GM12878 (cell line): ENCODE results near the gene NASP. TPM values are rescaled to one million over a fixed set of nuclear protein-coding genes. Genes with fewer than 3 reads are reported as not detected.
A peak's percentile ranks its signal among the peaks of the same experiment; 100 is the strongest.

ENCODE experiments used
- ATAC-seq: fragments of 200-7000 bp; cut with Tn5 transposase; 3 replicates; pipeline ENCODE4 v1.9.1; 2020; ENCODE audit warnings: mild to moderate bottlenecking, moderate library complexity
- BruUV-seq: library from RNA; stranded (reverse); fragments of 400-500 nt; replicated peaks from 2 replicates; lab custom pipeline; 2021; lab: Mats Ljungman, UMichigan
- CTCF ChIA-PET: fragments of 300-600 bp; sonication (Branson Sonifier 250); formaldehyde crosslinking; extraction: SDS; loops from one replicate; lab custom pipeline; 2021; ENCODE audit warnings: inconsistent platforms; lab: Yijun Ruan, JAX
- POLR2A ChIA-PET: fragments of 350-600 bp; formaldehyde crosslinking; extraction: SDS; loops from one replicate; lab custom pipeline; 2021; ENCODE audit warnings: inconsistent platforms; lab: Charles Lee
- RAD21 ChIA-PET: fragments of 300-600 bp; sonication (Branson Sonifier 250); formaldehyde crosslinking; loops from one replicate; lab custom pipeline; 2023; ENCODE audit warnings: antibody characterized with exemption; ENCODE audit not compliant: unreplicated experiment; lab: Charles Lee
- SMC1A ChIA-PET: fragments of 300-600 bp; sonication (Branson Sonifier 250); formaldehyde crosslinking; loops from one replicate; lab custom pipeline; 2023; ENCODE audit not compliant: unreplicated experiment, uncharacterized antibody; lab: Charles Lee
- DNase-seq: peaks from one replicate; pipeline ENCODE4 v3.0.0-alpha.2; 2011; ENCODE audit warnings: low read depth, low spot score
- FAIRE-seq: peaks from 3 replicates; lab custom pipeline; 2011; peaks lifted over from hg19 to GRCh38; lab: Jason Lieb, UNC
- H2AFZ ChIP-seq: 2 replicates; pipeline ENCODE4 v1.6.0; 2011; ENCODE audit warnings: low read depth, low read length, control low read depth; ENCODE audit not compliant: control insufficient read depth
- H3K27ac ChIP-seq: 2 replicates; pipeline ENCODE4 v1.5.1; 2011; ENCODE audit warnings: control low read depth; ENCODE audit not compliant: control insufficient read depth, insufficient read depth
- H3K27me3 ChIP-seq, 2 experiments: replicated peaks in 1 of 2; 2 replicates each; pipeline versions ENCODE4 v1.6.0 to v1.6.1; 2011; ENCODE audit warnings: low read length in 1 of 2; ENCODE audit not compliant: control insufficient read depth in 2 of 2, insufficient read depth in 2 of 2
- H3K36me3 ChIP-seq, 2 experiments: 2 replicates each; pipeline ENCODE4 v1.5.1; 2011; ENCODE audit warnings: low read length in 1 of 2; ENCODE audit not compliant: control insufficient read depth in 2 of 2, insufficient read depth in 2 of 2
- H3K4me1 ChIP-seq: 2 replicates; pipeline ENCODE4 v1.6.1; 2011; ENCODE audit warnings: mild to moderate bottlenecking, low read length, moderate library complexity, mixed read lengths; ENCODE audit not compliant: control insufficient read depth, insufficient read depth
- H3K4me2 ChIP-seq: 2 replicates; pipeline ENCODE4 v1.6.0; 2011; ENCODE audit warnings: control low read depth; ENCODE audit not compliant: control insufficient read depth, insufficient read depth
- H3K4me3 ChIP-seq: fragments of 200-600 bp; sonication (generic); 2 replicates; pipeline ENCODE4 v1.5.1; 2016
- H3K79me2 ChIP-seq: 2 replicates; pipeline ENCODE4 v1.6.0; 2011; ENCODE audit warnings: low read length; ENCODE audit not compliant: control insufficient read depth, insufficient read depth
- H3K9ac ChIP-seq: 2 replicates; pipeline ENCODE4 v1.8.0; 2011; ENCODE audit warnings: low read length, control low read depth, mixed read lengths; ENCODE audit not compliant: control insufficient read depth, insufficient read depth
- H3K9me3 ChIP-seq: replicated peaks from 3 replicates; pipeline ENCODE4 v1.5.1; 2011; ENCODE audit warnings: mild to moderate bottlenecking, low read length; ENCODE audit not compliant: control insufficient read depth, insufficient read depth
- H4K20me1 ChIP-seq: 2 replicates; pipeline ENCODE4 v1.6.0; 2011; ENCODE audit not compliant: control insufficient read depth, insufficient read depth
- IKZF1 ChIP-seq: fragments of 450-650 bp; conservative IDR thresholded peaks from 2 replicates; pipeline ENCODE4 v1.6.1; 2017; ENCODE audit warnings: antibody characterized with exemption, mild to moderate bottlenecking
- MXI1 ChIP-seq: fragments of 150-350 bp; IDR thresholded peaks from 2 replicates; pipeline ENCODE4 v1.6.1; 2011; ENCODE audit warnings: low read depth, mild to moderate bottlenecking, inconsistent platforms, low read length, improper control_type of control experiment
- NFIC ChIP-seq: IDR thresholded peaks from 2 replicates; pipeline ENCODE4 v1.6.1; 2012; ENCODE audit warnings: low read depth, mild to moderate bottlenecking, inconsistent platforms, low read length, moderate library complexity
- NFXL1 ChIP-seq: fragments of 450-650 bp; IDR thresholded peaks from 2 replicates; pipeline ENCODE4 v1.6.1; 2017; ENCODE audit warnings: antibody characterized with exemption, mild to moderate bottlenecking, borderline replicate concordance
- POLR2A ChIP-seq: IDR thresholded peaks from 2 replicates; pipeline ENCODE4 v1.6.1; 2011; ENCODE audit warnings: low read depth, mild to moderate bottlenecking, low read length
- POLR2AphosphoS5 ChIP-seq: IDR thresholded peaks from 2 replicates; pipeline ENCODE4 v1.6.1; 2011; ENCODE audit warnings: mild to moderate bottlenecking, low read length, inconsistent platforms
- ZSCAN29 ChIP-seq: fragments of 450-650 bp; IDR thresholded peaks from 2 replicates; pipeline ENCODE4 v1.6.1; 2017; ENCODE audit warnings: mild to moderate bottlenecking, moderate library complexity
- WGBS: methylation state at CpG from one replicate; pipeline ENCODE4 v1.1.6; 2016; ENCODE audit warnings: low lambda C conversion rate; ENCODE audit not compliant: insufficient replicate concordance, insufficient coverage; ENCODE audit errors: missing lambda C conversion rate; 5-methylcytosine and 5-hydroxymethylcytosine counted together
- in situ Hi-C: fragments of 300-500 bp; cut with MboI; formaldehyde crosslinking; loops from 9 replicates; pipeline ENCODE4 v1.14.3; 2018; ENCODE audit warnings: mixed read lengths
- intact Hi-C: fragments of 100-400 bp; cut with micrococcal nuclease; formaldehyde crosslinking; loops from one replicate; pipeline ENCODE4 v1.14.2; 2022; ENCODE audit not compliant: unreplicated experiment
- polyA plus RNA-seq, 11 experiments: library from polyadenylated mRNA; depleted of rRNA in 4 of 11; unstranded in 6 of 11; stranded (reverse) in 5 of 11; fragments of >200 nt; fragmentation: Nextera tagmentation in 4 of 11; fragmentation: Illumina TruSeq in 1 of 11; extraction: Ambion mirVana in 4 of 11; extraction: Trizol in 1 of 11; gene quantifications; 1 replicate in 1 of 11; 2 replicates in 10 of 11; pipeline versions ENCODE4 v1.2.1 to v1.2.3, GENCODE V29; 2011 to 2016; ENCODE audit warnings: inconsistent platforms in 2 of 11, missing spikeins in 2 of 11, low read depth in 1 of 11
- total RNA-seq, 4 experiments: library from RNA; depleted of rRNA in 3 of 4; stranded (reverse); fragments of >200 nt in 3 of 4; fragmentation: Illumina TruSeq in 1 of 4; extraction: Trizol in 1 of 4; gene quantifications; 2 replicates each; pipeline versions ENCODE4 v1.2.1 to v1.2.3, GENCODE V29; 2013 to 2021
- TF ChIP-seq, protein P1 (sequence below): IDR thresholded peaks from 2 replicates; pipeline ENCODE4 v1.6.1; 2012; ENCODE audit warnings: improper control_type of control experiment, low read depth, low read length; ENCODE audit not compliant: insufficient replicate concordance

Gene NASP
- total and polyA plus RNA-seq, 10 of the 15 experiments (the other 5 are each of a cell fraction or from before 2014, with no cell fraction given), result 111 to 321 (median 205) TPM

DNA sequence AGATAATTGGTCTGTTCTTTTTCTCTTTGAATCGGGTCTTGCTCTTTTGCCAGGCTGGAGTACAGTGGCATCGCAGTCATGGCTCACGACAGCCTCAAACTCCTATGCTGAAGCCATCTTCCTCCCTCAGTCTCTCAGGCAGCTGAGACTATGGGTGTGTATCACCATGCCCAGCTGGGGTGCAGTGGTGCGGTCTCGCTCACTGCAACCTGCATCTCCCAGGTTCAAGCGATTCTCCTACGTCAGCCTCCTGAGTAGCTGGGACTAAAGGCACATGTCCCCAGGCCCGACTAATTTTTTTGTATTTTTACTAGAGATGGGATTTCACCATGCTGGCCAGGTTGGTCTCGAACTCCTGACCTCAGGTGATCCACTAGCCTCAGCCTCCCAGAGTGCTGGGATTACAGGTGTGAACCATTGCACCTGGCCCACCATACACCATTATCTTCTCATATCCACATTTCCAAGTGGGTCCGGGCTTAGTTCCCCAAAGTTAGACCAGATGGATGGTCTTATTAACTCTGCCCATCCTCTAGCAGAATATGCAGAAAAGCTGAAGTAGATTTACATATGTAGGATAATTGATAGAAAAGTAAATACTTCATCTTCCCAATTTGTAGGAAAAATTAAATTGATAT lies 26.9 kb downstream of the NASP start:
- no peak overlapping the region for H3K9ac ChIP-seq
- no peaks in the 10 kb centered on the region for H3K9me3 ChIP-seq
- no peak for TF ChIP-seq MXI1
- TF ChIP-seq POLR2A, result peak; percentile 52
- TF ChIP-seq POLR2AphosphoS5, result peak; percentile 75; the same call in 1 of the 2 replicates
- TF ChIP-seq NFXL1, result no peak
- H3K36me3 ChIP-seq, result peaks cover 15 to 49% of the 10 kb centered on the region in 2 experiments; a peak in 3 of 4 replicates
- peaks cover 15% of the 10 kb centered on the region for H3K4me1 ChIP-seq
- ATAC-seq, result no peak
- no peak overlapping the region for H3K4me3 ChIP-seq
- no peaks in the 10 kb centered on the region for H4K20me1 ChIP-seq
- no peak overlapping the region for H3K27ac ChIP-seq
- no TSS peak for BruUV-seq
- intact Hi-C loops, result no loop called here
- RAD21 ChIA-PET, result no interaction called here
- in situ Hi-C loops, result no loop called here
- POLR2A ChIA-PET, result no interaction called here
- CTCF ChIA-PET, result no interaction called here
- H3K27me3 ChIP-seq, result no peaks in the 10 kb centered on the region
- 95% methylated on average over 10 of the region's 10 CpGs for WGBS
- no peak for DNase-seq
- SMC1A ChIA-PET, result no interaction called here
- H3K4me2 ChIP-seq, result no peak overlapping the region
- FAIRE-seq, result no peak
- no peak overlapping the region for H2AFZ ChIP-seq
- H3K79me2 ChIP-seq, result no peaks in the 10 kb centered on the region

GRCh38 chr1:45612941-45613579 lies 29.2 kb downstream of the NASP start:
- in situ Hi-C loops, result no loop called here

More at GRCh38 chr1:45612941-45613579, 29.2 kb downstream of the NASP start:
- WGBS, result 98% methylated on average over 8 of the region's 8 CpGs
- ChIA-PET CTCF (interaction anchor here (0.6 to 1.2 kb wide), 2 partner anchors 11 to 15 kb away, joined by 4 read pairs; no protein-coding TSS in a partner anchor), SMC1A (interaction anchor here (1.1 to 1.5 kb wide), 2 partner anchors 22 to 66 kb away, joined by 3 to 4 read pairs; no protein-coding TSS in a partner anchor), POLR2A (interaction anchor here (1.2 kb wide), 1 partner anchor 20 kb away, joined by 5 read pairs; no protein-coding TSS in a partner anchor), RAD21 (no interaction called here)
- ATAC-seq (no peak; the same call in 2 of the 3 replicates), FAIRE-seq (no peak), DNase-seq (no peak)
- Histone ChIP-seq H2AFZ (no peak overlapping the region), H3K9ac (no peak overlapping the region), H3K79me2 (no peaks in the 10 kb centered on the region), H3K4me1 (peaks cover 10% of the 10 kb centered on the region), H4K20me1 (no peaks in the 10 kb centered on the region; the same call in 1 of the 2 replicates), H3K36me3 (peaks cover 22 to 59% of the 10 kb centered on the region in 2 experiments), H3K4me3 (no peak overlapping the region), H3K27ac (no peak overlapping the region), H3K27me3 (no peaks in the 10 kb centered on the region), H3K9me3 (no peaks in the 10 kb centered on the region), H3K4me2 (no peak overlapping the region)
- no peak for TF ChIP-seq IKZF1
- no peak for TF ChIP-seq NFIC
- TF ChIP-seq, protein P1, sequence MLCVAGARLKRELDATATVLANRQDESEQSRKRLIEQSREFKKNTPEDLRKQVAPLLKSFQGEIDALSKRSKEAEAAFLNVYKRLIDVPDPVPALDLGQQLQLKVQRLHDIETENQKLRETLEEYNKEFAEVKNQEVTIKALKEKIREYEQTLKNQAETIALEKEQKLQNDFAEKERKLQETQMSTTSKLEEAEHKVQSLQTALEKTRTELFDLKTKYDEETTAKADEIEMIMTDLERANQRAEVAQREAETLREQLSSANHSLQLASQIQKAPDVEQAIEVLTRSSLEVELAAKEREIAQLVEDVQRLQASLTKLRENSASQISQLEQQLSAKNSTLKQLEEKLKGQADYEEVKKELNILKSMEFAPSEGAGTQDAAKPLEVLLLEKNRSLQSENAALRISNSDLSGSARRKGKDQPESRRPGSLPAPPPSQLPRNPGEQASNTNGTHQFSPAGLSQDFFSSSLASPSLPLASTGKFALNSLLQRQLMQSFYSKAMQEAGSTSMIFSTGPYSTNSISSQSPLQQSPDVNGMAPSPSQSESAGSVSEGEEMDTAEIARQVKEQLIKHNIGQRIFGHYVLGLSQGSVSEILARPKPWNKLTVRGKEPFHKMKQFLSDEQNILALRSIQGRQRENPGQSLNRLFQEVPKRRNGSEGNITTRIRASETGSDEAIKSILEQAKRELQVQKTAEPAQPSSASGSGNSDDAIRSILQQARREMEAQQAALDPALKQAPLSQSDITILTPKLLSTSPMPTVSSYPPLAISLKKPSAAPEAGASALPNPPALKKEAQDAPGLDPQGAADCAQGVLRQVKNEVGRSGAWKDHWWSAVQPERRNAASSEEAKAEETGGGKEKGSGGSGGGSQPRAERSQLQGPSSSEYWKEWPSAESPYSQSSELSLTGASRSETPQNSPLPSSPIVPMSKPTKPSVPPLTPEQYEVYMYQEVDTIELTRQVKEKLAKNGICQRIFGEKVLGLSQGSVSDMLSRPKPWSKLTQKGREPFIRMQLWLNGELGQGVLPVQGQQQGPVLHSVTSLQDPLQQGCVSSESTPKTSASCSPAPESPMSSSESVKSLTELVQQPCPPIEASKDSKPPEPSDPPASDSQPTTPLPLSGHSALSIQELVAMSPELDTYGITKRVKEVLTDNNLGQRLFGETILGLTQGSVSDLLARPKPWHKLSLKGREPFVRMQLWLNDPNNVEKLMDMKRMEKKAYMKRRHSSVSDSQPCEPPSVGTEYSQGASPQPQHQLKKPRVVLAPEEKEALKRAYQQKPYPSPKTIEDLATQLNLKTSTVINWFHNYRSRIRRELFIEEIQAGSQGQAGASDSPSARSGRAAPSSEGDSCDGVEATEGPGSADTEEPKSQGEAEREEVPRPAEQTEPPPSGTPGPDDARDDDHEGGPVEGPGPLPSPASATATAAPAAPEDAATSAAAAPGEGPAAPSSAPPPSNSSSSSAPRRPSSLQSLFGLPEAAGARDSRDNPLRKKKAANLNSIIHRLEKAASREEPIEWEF, result no peak
- no peak for TF ChIP-seq ZSCAN29
- TF ChIP-seq POLR2AphosphoS5, result peak; percentile 36; the same call in 1 of the 2 replicates
- intact Hi-C loops, result no loop called here
- no TSS peak for BruUV-seq
